ENCODE results near the gene BCL2L14.

Gene BCL2L14

DNA sequence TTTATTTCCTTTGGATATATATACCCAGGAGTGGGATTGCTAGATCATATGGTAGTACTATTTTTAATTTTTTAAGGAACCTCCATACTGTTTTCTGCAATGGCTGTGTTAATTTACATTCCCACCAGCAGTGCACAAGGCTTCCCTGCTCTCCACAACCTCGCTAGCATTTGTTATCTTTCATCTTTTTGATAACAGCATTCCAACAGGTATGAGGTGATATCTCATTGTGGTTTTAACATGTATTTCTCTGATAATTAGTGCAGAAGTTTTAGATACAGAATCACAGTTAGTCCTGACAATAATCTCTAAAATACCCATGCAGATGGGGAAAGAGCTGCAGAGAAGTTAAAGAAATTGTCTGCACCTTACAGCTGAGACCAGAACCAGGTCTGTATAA is 35.5 kb upstream of the BCL2L14 start:
- H3K9me3 ChIP-seq (ENCODE audit: low read length): no peaks in the 10 kb centered on the region
- no peak overlapping the region for H3K4me3 ChIP-seq (ENCODE audit: low read length)
- no peaks in the 10 kb centered on the region for H3K27me3 ChIP-seq (ENCODE audit: insufficient read depth, low read length)
- no peak overlapping the region for H2AFZ ChIP-seq (ENCODE audit: low read depth, low read length)
- H3K4me1 ChIP-seq (ENCODE audit: insufficient read depth, low read length): peaks cover 3% of the 10 kb centered on the region
- H3K36me3 ChIP-seq (ENCODE audit: insufficient read depth, low read length): no peaks in the 10 kb centered on the region

DNA sequence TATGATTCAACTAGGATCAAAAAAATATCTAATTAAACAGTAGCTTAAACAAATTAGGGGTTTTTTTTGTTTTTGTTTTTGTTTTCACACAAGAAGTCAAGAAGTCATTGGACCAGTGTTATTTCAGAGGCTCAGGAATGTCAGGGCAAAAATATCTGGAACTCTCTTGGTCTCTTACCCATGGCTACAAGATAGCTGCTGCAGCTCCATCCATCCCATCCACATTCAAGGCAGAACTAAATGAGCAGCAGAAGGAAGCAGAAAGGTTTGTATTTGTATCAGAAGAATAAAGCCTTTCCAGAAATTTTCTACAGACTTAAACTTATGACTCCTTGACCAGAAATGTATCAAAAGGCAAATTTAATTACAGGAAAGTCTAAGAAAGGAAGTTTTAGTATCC is 33.8 kb upstream of the BCL2L14 start:
- H3K4me1 ChIP-seq (ENCODE audit: insufficient read depth, low read length): peaks cover 3% of the 10 kb centered on the region
- no peak overlapping the region for H2AFZ ChIP-seq (ENCODE audit: low read depth, low read length)
- no peak overlapping the region for H3K4me3 ChIP-seq (ENCODE audit: low read length)
- H3K9me3 ChIP-seq (ENCODE audit: low read length): no peaks in the 10 kb centered on the region
- H3K36me3 ChIP-seq (ENCODE audit: insufficient read depth, low read length): no peaks in the 10 kb centered on the region
- H3K27me3 ChIP-seq (ENCODE audit: insufficient read depth, low read length): no peaks in the 10 kb centered on the region

DNA sequence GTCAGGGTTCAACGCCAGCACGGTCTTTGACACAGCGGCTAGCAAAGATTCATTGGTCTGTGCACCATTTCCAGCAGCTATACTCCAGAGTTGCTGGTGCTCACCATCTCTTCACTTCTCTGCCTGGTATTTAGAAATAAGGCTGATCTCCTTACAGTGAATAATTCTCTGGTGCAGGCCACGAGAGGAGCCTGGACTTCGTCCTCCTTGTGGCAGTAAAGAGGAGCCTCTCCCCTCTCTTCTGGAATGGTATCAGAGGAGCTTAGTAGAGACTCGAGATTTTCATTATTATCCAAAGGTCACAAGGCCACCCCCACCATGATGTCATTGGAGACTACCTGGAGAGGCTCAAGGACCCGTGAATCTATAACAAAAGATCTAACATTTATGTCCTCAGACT is 30.8 kb upstream of the BCL2L14 start:
- H2AFZ ChIP-seq (ENCODE audit: low read depth, low read length): no peak overlapping the region
- no peaks in the 10 kb centered on the region for H3K4me1 ChIP-seq (ENCODE audit: insufficient read depth, low read length)
- no peaks in the 10 kb centered on the region for H3K36me3 ChIP-seq (ENCODE audit: insufficient read depth, low read length)
- H3K4me3 ChIP-seq (ENCODE audit: low read length): no peak overlapping the region
- H3K9me3 ChIP-seq (ENCODE audit: low read length): no peaks in the 10 kb centered on the region
- H3K27me3 ChIP-seq (ENCODE audit: insufficient read depth, low read length): no peaks in the 10 kb centered on the region

DNA sequence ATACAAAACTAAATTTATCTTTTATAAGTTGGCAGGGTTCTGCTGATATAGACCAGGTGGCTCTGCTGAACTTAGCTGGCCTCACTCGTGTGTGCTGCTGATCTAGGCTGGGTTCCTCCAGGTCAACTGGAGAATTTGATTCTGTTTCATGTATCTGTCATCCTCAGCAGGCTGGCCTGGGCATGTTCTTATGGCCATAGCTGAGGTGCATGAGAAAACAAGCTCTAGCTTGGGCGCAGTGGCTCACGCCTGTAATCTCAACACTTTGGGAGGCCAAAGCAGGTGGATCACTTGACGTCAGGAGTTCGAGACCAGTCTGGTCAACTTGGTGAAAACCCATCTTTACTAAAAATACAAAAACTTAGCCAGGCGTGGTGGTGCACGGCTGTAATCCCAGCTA is 24.3 kb upstream of the BCL2L14 start:
- H3K4me3 ChIP-seq (ENCODE audit: low read length): no peak overlapping the region
- peaks cover 8% of the 10 kb centered on the region for H3K4me1 ChIP-seq (ENCODE audit: insufficient read depth, low read length)
- H3K9me3 ChIP-seq (ENCODE audit: low read length): no peaks in the 10 kb centered on the region
- H3K36me3 ChIP-seq (ENCODE audit: insufficient read depth, low read length): no peaks in the 10 kb centered on the region
- no peaks in the 10 kb centered on the region for H3K27me3 ChIP-seq (ENCODE audit: insufficient read depth, low read length)
- no peak overlapping the region for H2AFZ ChIP-seq (ENCODE audit: low read depth, low read length)

DNA sequence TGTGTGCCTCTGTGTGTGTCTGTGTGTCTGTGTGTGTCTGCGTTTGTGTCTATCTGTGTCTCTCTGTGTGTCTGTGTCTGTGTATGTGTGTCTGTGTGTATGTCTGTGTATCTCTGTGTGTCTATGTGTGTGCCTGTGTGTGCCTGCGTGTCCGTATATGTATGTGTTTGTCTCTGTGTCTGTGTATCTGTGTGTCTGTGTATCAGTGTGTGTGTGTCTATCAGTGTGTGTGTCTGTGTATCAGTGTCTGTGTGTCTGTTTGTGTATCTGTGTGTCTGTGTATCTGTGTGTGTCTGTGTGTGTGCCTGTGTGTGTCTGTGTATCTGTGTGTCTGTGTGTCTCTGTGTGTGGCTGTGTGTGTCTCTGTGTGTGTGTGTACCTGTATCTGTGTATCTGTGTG is 23.1 kb upstream of the BCL2L14 start:
- H2AFZ ChIP-seq (ENCODE audit: low read depth, low read length): no peak overlapping the region
- H3K27me3 ChIP-seq (ENCODE audit: insufficient read depth, low read length): no peaks in the 10 kb centered on the region

DNA sequence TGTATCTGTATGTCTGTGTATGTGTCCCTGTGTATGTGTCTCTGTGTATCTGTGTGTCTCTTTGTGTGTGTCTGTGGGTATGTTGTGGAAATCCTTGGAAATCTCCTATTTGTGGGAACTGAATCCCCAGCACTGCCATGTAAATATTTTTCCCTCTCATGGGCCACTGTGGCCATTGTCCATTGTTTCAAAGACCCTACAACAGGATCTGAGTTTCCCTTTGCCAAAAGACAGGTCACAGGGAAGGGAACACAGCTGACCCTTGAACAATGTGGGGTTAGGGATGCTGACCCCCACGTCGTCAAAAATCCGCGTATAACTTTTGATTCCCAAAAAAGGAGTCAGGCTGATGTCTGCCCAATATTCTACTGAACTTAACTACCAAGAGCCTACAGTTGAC is 22.5 kb upstream of the BCL2L14 start:
- Histone ChIP-seq H3K9me3 (ENCODE audit: low read length) (no peaks in the 10 kb centered on the region), H3K36me3 (ENCODE audit: insufficient read depth, low read length) (no peaks in the 10 kb centered on the region)

More for the DNA sequence above, 23.1 kb upstream of the BCL2L14 start:
- Histone ChIP-seq H3K4me1 (ENCODE audit: insufficient read depth, low read length) (peaks cover 8% of the 10 kb centered on the region), H3K9me3 (ENCODE audit: low read length) (no peaks in the 10 kb centered on the region), H3K4me3 (ENCODE audit: low read length) (no peak overlapping the region), H3K36me3 (ENCODE audit: insufficient read depth, low read length) (no peaks in the 10 kb centered on the region)

DNA sequence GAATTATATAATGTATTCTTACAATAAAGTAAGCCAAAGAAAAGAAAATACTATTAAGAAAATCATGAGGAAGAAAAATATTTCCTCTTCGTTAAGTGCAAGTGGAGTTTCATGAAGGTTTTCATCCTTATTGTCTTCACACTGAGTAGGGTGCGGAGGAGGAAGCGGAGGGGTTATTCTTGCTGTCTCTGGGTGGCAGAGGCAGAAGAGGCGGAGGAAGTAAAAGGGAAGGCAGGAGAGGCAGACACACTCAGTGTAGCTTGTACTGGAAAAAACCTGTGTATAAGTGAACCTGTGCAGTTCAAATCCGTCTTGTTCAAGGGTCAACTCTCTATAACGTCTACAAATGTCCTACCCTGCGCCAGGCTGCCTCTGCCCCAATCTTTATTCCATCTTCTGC is 22.0 kb upstream of the BCL2L14 start:
- Histone ChIP-seq H3K4me3 (ENCODE audit: low read length) (no peak overlapping the region), H3K27me3 (ENCODE audit: insufficient read depth, low read length) (no peaks in the 10 kb centered on the region), H3K4me1 (ENCODE audit: insufficient read depth, low read length) (peaks cover 8% of the 10 kb centered on the region), H3K9me3 (ENCODE audit: low read length) (no peaks in the 10 kb centered on the region), H2AFZ (ENCODE audit: low read depth, low read length) (no peak overlapping the region), H3K36me3 (ENCODE audit: insufficient read depth, low read length) (no peaks in the 10 kb centered on the region)

More for the DNA sequence above, 22.5 kb upstream of the BCL2L14 start:
- Histone ChIP-seq H3K4me3 (ENCODE audit: low read length) (no peak overlapping the region), H2AFZ (ENCODE audit: low read depth, low read length) (no peak overlapping the region), H3K27me3 (ENCODE audit: insufficient read depth, low read length) (no peaks in the 10 kb centered on the region), H3K4me1 (ENCODE audit: insufficient read depth, low read length) (peaks cover 8% of the 10 kb centered on the region)

DNA sequence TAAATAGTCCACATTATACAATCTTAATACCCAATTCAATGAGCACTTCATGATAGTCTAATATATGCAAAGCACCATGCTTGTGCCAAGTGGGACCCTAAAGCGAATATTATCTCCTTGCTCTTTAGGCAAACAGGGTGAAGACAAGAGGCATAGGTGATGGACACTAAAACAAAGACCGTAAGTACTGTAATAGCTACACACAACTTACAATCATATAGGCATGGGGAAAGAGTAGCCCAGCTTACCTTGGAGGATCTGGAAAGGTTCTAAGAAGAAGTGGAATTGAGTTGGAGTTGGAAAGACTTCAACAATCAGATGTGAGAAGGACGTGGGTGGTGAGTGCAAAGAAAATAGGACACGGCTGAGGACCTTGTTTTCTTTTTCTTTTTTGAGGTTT is 19.1 kb upstream of the BCL2L14 start:
- no peak overlapping the region for H3K4me3 ChIP-seq (ENCODE audit: low read length)

DNA sequence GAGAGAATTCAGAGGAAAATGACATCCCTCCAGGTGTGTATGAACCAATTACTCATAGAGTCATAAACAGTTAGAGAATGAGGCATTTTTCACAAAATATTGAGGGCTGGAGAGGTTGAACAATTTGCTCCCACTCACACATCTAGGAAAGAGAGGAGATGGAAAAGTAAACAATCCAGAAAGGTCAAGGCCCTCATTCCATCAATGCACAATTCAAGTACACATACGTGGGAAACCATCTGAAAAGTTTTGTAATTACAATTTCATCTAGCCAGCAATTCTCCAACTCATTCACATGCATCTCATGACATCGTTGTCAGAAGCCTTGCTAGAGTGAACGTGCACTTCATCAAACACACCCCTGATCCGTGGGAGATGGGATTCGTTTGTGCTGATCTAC is 15.7 kb upstream of the BCL2L14 start:
- no peaks in the 10 kb centered on the region for H3K27me3 ChIP-seq (ENCODE audit: insufficient read depth, low read length)
- no peaks in the 10 kb centered on the region for H3K4me1 ChIP-seq (ENCODE audit: insufficient read depth, low read length)
- H3K4me3 ChIP-seq (ENCODE audit: low read length): no peak overlapping the region
- no peaks in the 10 kb centered on the region for H3K36me3 ChIP-seq (ENCODE audit: insufficient read depth, low read length)
- no peaks in the 10 kb centered on the region for H3K9me3 ChIP-seq (ENCODE audit: low read length)
- no peak overlapping the region for H2AFZ ChIP-seq (ENCODE audit: low read depth, low read length)

More for the DNA sequence above, 19.1 kb upstream of the BCL2L14 start:
- Histone ChIP-seq H3K36me3 (ENCODE audit: insufficient read depth, low read length) (no peaks in the 10 kb centered on the region), H3K9me3 (ENCODE audit: low read length) (no peaks in the 10 kb centered on the region), H3K27me3 (ENCODE audit: insufficient read depth, low read length) (no peaks in the 10 kb centered on the region), H3K4me1 (ENCODE audit: insufficient read depth, low read length) (peaks cover 8% of the 10 kb centered on the region), H2AFZ (ENCODE audit: low read depth, low read length) (no peak overlapping the region)

DNA sequence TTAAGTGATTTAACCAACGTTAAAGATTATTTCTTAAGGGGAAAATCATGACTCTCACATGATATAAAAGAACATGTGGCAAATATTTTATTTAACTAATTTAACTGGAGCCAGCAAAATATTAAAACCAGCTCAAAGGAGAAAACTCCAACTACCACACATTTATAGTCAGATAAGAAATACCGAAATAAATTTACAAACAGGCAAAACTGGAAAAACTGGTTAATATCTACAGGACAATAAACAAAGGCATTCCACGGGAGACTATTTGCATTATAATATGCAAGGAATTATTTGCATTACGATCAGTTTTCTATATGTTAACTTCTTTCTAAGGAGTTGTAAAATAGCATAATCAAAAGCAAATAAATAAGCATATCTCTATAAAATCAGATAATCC is 13.8 kb upstream of the BCL2L14 start:
- no peak overlapping the region for H3K4me3 ChIP-seq (ENCODE audit: low read length)
- H3K4me1 ChIP-seq (ENCODE audit: insufficient read depth, low read length): no peaks in the 10 kb centered on the region
- no peaks in the 10 kb centered on the region for H3K36me3 ChIP-seq (ENCODE audit: insufficient read depth, low read length)
- H3K9me3 ChIP-seq (ENCODE audit: low read length): no peaks in the 10 kb centered on the region
- H2AFZ ChIP-seq (ENCODE audit: low read depth, low read length): no peak overlapping the region
- H3K27me3 ChIP-seq (ENCODE audit: insufficient read depth, low read length): no peaks in the 10 kb centered on the region

DNA sequence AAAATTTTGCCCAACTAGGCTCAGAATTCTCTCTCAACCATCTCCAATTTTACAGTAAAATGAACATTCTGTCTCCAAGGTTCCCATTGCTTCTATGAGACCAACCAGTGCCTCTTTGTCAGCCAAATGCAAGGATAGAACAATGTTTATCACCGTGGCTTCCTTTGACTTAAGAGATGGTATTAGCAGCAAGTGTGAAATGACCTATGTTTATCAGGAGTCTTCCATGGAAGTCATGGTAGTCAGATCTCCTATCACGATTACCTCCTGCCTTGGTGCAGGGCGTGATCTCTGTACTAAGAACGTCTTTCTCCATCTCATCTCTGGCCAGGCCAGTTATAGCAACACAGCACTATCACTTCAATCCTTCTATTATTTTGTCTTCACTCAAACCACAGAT is 6.1 kb upstream of the BCL2L14 start:
- H3K4me1 ChIP-seq (ENCODE audit: insufficient read depth, low read length): no peaks in the 10 kb centered on the region
- no peak overlapping the region for H2AFZ ChIP-seq (ENCODE audit: low read depth, low read length)
- no peaks in the 10 kb centered on the region for H3K27me3 ChIP-seq (ENCODE audit: insufficient read depth, low read length)
- H3K9me3 ChIP-seq (ENCODE audit: low read length): no peaks in the 10 kb centered on the region
- H3K36me3 ChIP-seq (ENCODE audit: insufficient read depth, low read length): no peaks in the 10 kb centered on the region
- no peak overlapping the region for H3K4me3 ChIP-seq (ENCODE audit: low read length)

DNA sequence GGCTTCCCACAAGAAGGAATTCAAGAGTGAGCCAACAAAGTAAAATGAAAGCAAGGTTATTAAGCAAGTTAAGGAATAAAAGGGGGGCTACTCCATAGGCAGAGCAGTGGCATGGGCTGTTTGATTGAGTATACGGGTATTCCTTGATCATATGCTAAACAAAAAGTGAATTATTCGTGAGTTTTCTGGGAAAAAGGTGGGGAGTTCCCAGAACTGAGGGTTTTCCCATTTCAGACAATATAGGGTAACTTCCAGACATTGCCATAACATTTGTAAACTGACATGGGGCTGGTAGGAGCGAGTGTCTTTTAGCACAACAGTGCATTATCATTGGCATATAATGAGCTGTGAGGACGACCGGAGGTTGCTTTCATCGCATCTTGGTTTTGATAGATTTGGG is 2.0 kb upstream of the BCL2L14 start:
- H3K9me3 ChIP-seq (ENCODE audit: low read length): no peaks in the 10 kb centered on the region

DNA sequence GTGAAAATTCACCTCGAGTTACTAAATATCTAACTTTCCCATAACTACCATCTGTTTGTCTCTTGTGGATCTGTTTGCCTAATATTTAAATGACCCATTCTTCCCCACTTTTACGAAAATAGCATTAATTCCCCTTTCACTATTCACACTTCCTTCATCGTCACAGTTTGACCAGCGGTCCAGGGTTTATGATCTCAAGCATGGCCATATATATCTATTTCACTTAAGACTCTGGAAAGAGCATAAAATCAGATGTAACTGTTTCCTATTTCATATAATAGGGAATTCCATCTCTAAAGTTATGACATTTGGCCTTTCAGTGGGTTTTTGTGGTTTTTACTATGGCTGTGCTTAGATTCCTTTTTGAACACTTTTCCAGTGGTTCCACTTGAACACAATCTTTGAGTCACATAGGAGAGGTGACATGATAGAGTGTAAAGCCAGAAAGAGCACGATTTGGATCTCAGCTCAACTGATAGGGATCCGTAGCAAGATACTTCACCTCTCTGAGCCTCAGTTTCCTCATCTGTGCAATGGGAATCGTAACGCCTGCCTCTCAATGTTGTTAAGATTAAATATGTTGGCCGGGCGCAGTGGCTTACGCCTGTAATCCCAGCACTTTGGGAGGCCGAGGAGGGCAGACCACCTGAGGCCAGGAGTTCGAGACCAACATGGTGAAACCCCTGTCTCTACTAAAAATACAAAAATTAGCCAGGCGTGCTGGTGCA is 754 bp upstream of the BCL2L14 start:
- no peaks in the 10 kb centered on the region for H3K9me3 ChIP-seq (ENCODE audit: low read length)
- H2AFZ ChIP-seq (ENCODE audit: low read depth, low read length): no peak overlapping the region
- H3K36me3 ChIP-seq (ENCODE audit: insufficient read depth, low read length): no peaks in the 10 kb centered on the region
- no peak overlapping the region for H3K4me3 ChIP-seq (ENCODE audit: low read length)
- no peaks in the 10 kb centered on the region for H3K27me3 ChIP-seq (ENCODE audit: insufficient read depth, low read length)
- H3K4me1 ChIP-seq (ENCODE audit: insufficient read depth, low read length): no peaks in the 10 kb centered on the region

More for the DNA sequence above, 2.0 kb upstream of the BCL2L14 start:
- Histone ChIP-seq H2AFZ (ENCODE audit: low read depth, low read length) (no peak overlapping the region), H3K4me1 (ENCODE audit: insufficient read depth, low read length) (no peaks in the 10 kb centered on the region), H3K27me3 (ENCODE audit: insufficient read depth, low read length) (no peaks in the 10 kb centered on the region), H3K36me3 (ENCODE audit: insufficient read depth, low read length) (no peaks in the 10 kb centered on the region), H3K4me3 (ENCODE audit: low read length) (no peak overlapping the region)
